Measurements from ENCODE around the gene SRP54. TPM values are rescaled to one million over a fixed set of nuclear protein-coding genes. Genes with fewer than 3 reads are reported as not detected.
"Not testable (repeated sequence)": the region's sequence is repeated elsewhere in the genome, so short reads cannot be mapped to it uniquely, and the experiment has no call there.

The SRP54 gene
- total and polyA plus RNA-seq, 5 donors = 31.1 to 34.1 (median 33.4) TPM

- intact Hi-C loops (cut with DNase I) = no loop called here
- WGBS = 27% methylated on average over 23 of the region's 23 CpGs
- no peaks in the 10 kb centered on the region for H3K9me3 ChIP-seq (ENCODE audit: control insufficient read depth, low read length)
Observed at GRCh38 chr14:35046751-35047536, 64.2 kb downstream of the SRP54 start.

GRCh38 chr14:35047976-35048513 is 65.3 kb downstream of the SRP54 start:
- ATAC-seq (no peak), DNase-seq (no peak)
- 67% methylated on average over 4 of the region's 4 CpGs for WGBS
- intact Hi-C loops (cut with DNase I) = no loop called here
- no peak overlapping the region for H3K27ac ChIP-seq (ENCODE audit: low read length)
- H3K27me3 ChIP-seq (ENCODE audit: control insufficient read depth, insufficient read depth) = no peaks in the 10 kb centered on the region
- no peak overlapping the region for H3K4me3 ChIP-seq (ENCODE audit: low read length)
- H3K4me1 ChIP-seq (ENCODE audit: control insufficient read depth, insufficient read depth, low read length) = no peaks in the 10 kb centered on the region
- H3K9me3 ChIP-seq (ENCODE audit: control insufficient read depth, low read length) = no peaks in the 10 kb centered on the region

More at GRCh38 chr14:35046751-35047536, 64.2 kb downstream of the SRP54 start:
- Histone ChIP-seq H3K27ac (ENCODE audit: low read length) (peak overlapping the region; percentile 93), H3K4me3 (ENCODE audit: low read length) (peak overlapping the region; percentile 71), H3K4me1 (ENCODE audit: control insufficient read depth, insufficient read depth, low read length) (no peaks in the 10 kb centered on the region), H3K27me3 (ENCODE audit: control insufficient read depth, insufficient read depth) (no peaks in the 10 kb centered on the region)
- DNase-seq (no peak), ATAC-seq (peak; percentile 29 to 46)

- Histone ChIP-seq H3K27ac (ENCODE audit: low read length) (peak overlapping the region; percentile 26), H3K4me1 (ENCODE audit: control insufficient read depth, insufficient read depth, low read length) (no peaks in the 10 kb centered on the region), H3K4me3 (ENCODE audit: low read length) (no peak overlapping the region), H3K27me3 (ENCODE audit: control insufficient read depth, insufficient read depth) (no peaks in the 10 kb centered on the region), H3K9me3 (ENCODE audit: control insufficient read depth, low read length) (no peaks in the 10 kb centered on the region)
- WGBS = 2% methylated on average over 1 of the region's 1 CpG
- ATAC-seq = peak in 1 of 2 donors; percentile 50
- intact Hi-C loops (cut with DNase I) = no loop called here
- no peak for DNase-seq
Observed at GRCh38 chr14:35050652-35051051, 67.9 kb downstream of the SRP54 start.

GRCh38 chr14:35051796-35052195 is 69.0 kb downstream of the SRP54 start:
- Histone ChIP-seq H3K27ac (ENCODE audit: low read length) (no peak overlapping the region), H3K27me3 (ENCODE audit: control insufficient read depth, insufficient read depth) (no peaks in the 10 kb centered on the region), H3K9me3 (ENCODE audit: control insufficient read depth, low read length) (no peaks in the 10 kb centered on the region), H3K4me3 (ENCODE audit: low read length) (no peak overlapping the region), H3K4me1 (ENCODE audit: control insufficient read depth, insufficient read depth, low read length) (no peaks in the 10 kb centered on the region)
- intact Hi-C loops (cut with DNase I) = no loop called here
- DNase-seq = no peak
- no peak for ATAC-seq
- 99% methylated on average over 1 of the region's 1 CpG for WGBS

- Histone ChIP-seq H3K4me1 (ENCODE audit: control insufficient read depth, insufficient read depth, low read length) (no peaks in the 10 kb centered on the region), H3K27me3 (ENCODE audit: control insufficient read depth, insufficient read depth) (no peaks in the 10 kb centered on the region), H3K9me3 (ENCODE audit: control insufficient read depth, low read length) (no peaks in the 10 kb centered on the region), H3K27ac (ENCODE audit: low read length) (no peak overlapping the region), H3K4me3 (ENCODE audit: low read length) (no peak overlapping the region)
- WGBS = 71% methylated on average over 2 of the region's 2 CpGs
- ATAC-seq (no peak), DNase-seq (no peak)
- intact Hi-C loops (cut with DNase I) = no loop called here
Observed at GRCh38 chr14:35052637-35053036, 69.8 kb downstream of the SRP54 start.

GRCh38 chr14:35061113-35061791 is 78.5 kb downstream of the SRP54 start:
- 65% methylated on average over 1 of the region's 1 CpG for WGBS
- intact Hi-C loops (cut with DNase I) = not testable (repeated sequence)

GRCh38 chr14:35065731-35066130 is 82.9 kb downstream of the SRP54 start:
- intact Hi-C loops (cut with DNase I); ATAC-seq: not testable (repeated sequence)
- WGBS = 97% methylated on average over 5 of the region's 5 CpGs

More at GRCh38 chr14:35061113-35061791, 78.5 kb downstream of the SRP54 start:
- not testable (repeated sequence) for H3K9me3 ChIP-seq (ENCODE audit: control insufficient read depth, low read length); H3K4me1 ChIP-seq (ENCODE audit: control insufficient read depth, insufficient read depth, low read length); H3K27me3 ChIP-seq (ENCODE audit: control insufficient read depth, insufficient read depth); H3K4me3 ChIP-seq (ENCODE audit: low read length)
- DNase-seq = peak; percentile 56 to 82 (median 67)
- H3K27ac ChIP-seq (ENCODE audit: low read length) = peak overlapping the region; percentile 52
- ATAC-seq = peak; percentile 92 to 98

GRCh38 chr14:35068238-35069012 is 85.6 kb downstream of the SRP54 start:
- DNase-seq = no peak
- Histone ChIP-seq H3K27me3 (ENCODE audit: control insufficient read depth, insufficient read depth) (no peaks in the 10 kb centered on the region), H3K4me1 (ENCODE audit: control insufficient read depth, insufficient read depth, low read length) (no peaks in the 10 kb centered on the region), H3K27ac (ENCODE audit: low read length) (no peak overlapping the region), H3K9me3 (ENCODE audit: control insufficient read depth, low read length) (no peaks in the 10 kb centered on the region), H3K4me3 (ENCODE audit: low read length) (no peak overlapping the region)
- intact Hi-C loops (cut with DNase I) = no loop called here
- no peak for ATAC-seq
- 95% methylated on average over 4 of the region's 4 CpGs for WGBS

More at GRCh38 chr14:35065731-35066130, 82.9 kb downstream of the SRP54 start:
- not testable (repeated sequence) for DNase-seq; H3K27ac ChIP-seq (ENCODE audit: low read length); H3K4me1 ChIP-seq (ENCODE audit: control insufficient read depth, insufficient read depth, low read length); H3K9me3 ChIP-seq (ENCODE audit: control insufficient read depth, low read length); H3K27me3 ChIP-seq (ENCODE audit: control insufficient read depth, insufficient read depth); H3K4me3 ChIP-seq (ENCODE audit: low read length)

GRCh38 chr14:35072226-35072625 is 89.4 kb downstream of the SRP54 start:
- Histone ChIP-seq H3K4me3 (ENCODE audit: low read length) (no peak overlapping the region), H3K27me3 (ENCODE audit: control insufficient read depth, insufficient read depth) (no peaks in the 10 kb centered on the region), H3K27ac (ENCODE audit: low read length) (no peak overlapping the region), H3K4me1 (ENCODE audit: control insufficient read depth, insufficient read depth, low read length) (no peaks in the 10 kb centered on the region), H3K9me3 (ENCODE audit: control insufficient read depth, low read length) (no peaks in the 10 kb centered on the region)
- no peak for ATAC-seq
- intact Hi-C loops (cut with DNase I) = no loop called here
- no peak for DNase-seq
- 97% methylated on average over 3 of the region's 3 CpGs for WGBS

- DNase-seq = no peak
- Histone ChIP-seq H3K9me3 (ENCODE audit: control insufficient read depth, low read length) (no peaks in the 10 kb centered on the region), H3K27ac (ENCODE audit: low read length) (no peak overlapping the region), H3K4me1 (ENCODE audit: control insufficient read depth, insufficient read depth, low read length) (no peaks in the 10 kb centered on the region), H3K27me3 (ENCODE audit: control insufficient read depth, insufficient read depth) (no peaks in the 10 kb centered on the region), H3K4me3 (ENCODE audit: low read length) (no peak overlapping the region)
- 55% methylated on average over 1 of the region's 1 CpG for WGBS
- ATAC-seq = peak in 1 of 2 donors; percentile 20
- intact Hi-C loops (cut with DNase I) = no loop called here
Observed at GRCh38 chr14:35073486-35073885, 90.7 kb downstream of the SRP54 start.

Measured in right cardiac atrium (tissue), 5 donors.